GM19238 (cell line): ENCODE results near the gene HRC.
"Not testable (repeated sequence)": the region's sequence is repeated elsewhere in the genome, so short reads cannot be mapped to it uniquely, and the experiment has no call there.

ENCODE experiments used
- DNase-seq: peaks from one replicate; pipeline ENCODE4 v3.0.0; 2011; ENCODE audit warnings: low spot score; ENCODE audit not compliant: insufficient read length

The HRC gene

GRCh38 chr19:49135686-49136085 lies 19.5 kb downstream of the HRC start:
- no peak for DNase-seq

- DNase-seq = no peak
Observed at GRCh38 chr19:49133621-49134454, 21.4 kb downstream of the HRC start.

GRCh38 chr19:49132974-49133609 lies 22.1 kb downstream of the HRC start:
- no peak for DNase-seq

- DNase-seq = no peak
Observed at GRCh38 chr19:49130325-49130724, 24.9 kb downstream of the HRC start.

GRCh38 chr19:49129238-49129583 lies 26.0 kb downstream of the HRC start:
- no peak for DNase-seq

- DNase-seq = no peak
Observed at GRCh38 chr19:49128545-49129237, 26.5 kb downstream of the HRC start.

GRCh38 chr19:49127674-49128544 lies 27.3 kb downstream of the HRC start:
- DNase-seq = peak; percentile 95

- DNase-seq = not testable (repeated sequence)
Observed at GRCh38 chr19:49127225-49127624, 28.0 kb downstream of the HRC start.

- no peak for DNase-seq
Observed at GRCh38 chr19:49126575-49126974, 28.6 kb downstream of the HRC start.

- no peak for DNase-seq
Observed at GRCh38 chr19:49125025-49125731, 30.0 kb downstream of the HRC start.

GRCh38 chr19:49123285-49123684 lies 31.9 kb downstream of the HRC start:
- DNase-seq = not testable (repeated sequence)

- not testable (repeated sequence) for DNase-seq
Observed at GRCh38 chr19:49121841-49122240, 33.4 kb downstream of the HRC start.

GRCh38 chr19:49120868-49121267 lies 34.3 kb downstream of the HRC start:
- DNase-seq = no peak

GRCh38 chr19:49120325-49120683 lies 34.9 kb downstream of the HRC start:
- no peak for DNase-seq

- no peak for DNase-seq
Observed at GRCh38 chr19:49119411-49120324, 35.5 kb downstream of the HRC start, which contains the start of gene PPFIA3. PPFIA3 (plus strand) TSS chr19:49119544; CDS start chr19:49127874, 8,330 bp downstream.

- DNase-seq = peak; percentile 97
Observed at GRCh38 chr19:49118565-49119410, 36.4 kb downstream of the HRC start, which contains the start of gene C19orf73. C19orf73 (minus strand) TSS chr19:49119143; CDS start chr19:49119022, 121 bp downstream.

GRCh38 chr19:49117677-49118564 lies 37.3 kb downstream of the HRC start:
- no peak for DNase-seq

GRCh38 chr19:49116544-49116943 lies 38.7 kb downstream of the HRC start:
- no peak for DNase-seq
